Muscle layer of duodenum (tissue), 2 donors: ENCODE measurements around the gene GTF2H4.

Experiments used
- H3K27ac ChIP-seq: one replicate; pipeline ENCODE4 v1.7.0; 2013; ENCODE audit warnings: mild to moderate bottlenecking, low read length
- H3K27me3 ChIP-seq: one replicate; pipeline ENCODE4 v1.7.0; 2013; ENCODE audit warnings: low read depth, mild to moderate bottlenecking, control low read depth, low read length
- H3K36me3 ChIP-seq, 2 donors: one replicate each; pipeline ENCODE4 v1.7.0; 2013; ENCODE audit warnings: low read length in 2 of 2, control low read depth in 1 of 2, mild to moderate bottlenecking in 1 of 2; ENCODE audit not compliant: insufficient read depth in 2 of 2, control insufficient read depth in 1 of 2
- H3K4me1 ChIP-seq, 2 donors: one replicate each; pipeline ENCODE4 v1.7.0; 2013; ENCODE audit warnings: low read length in 2 of 2, mild to moderate bottlenecking in 2 of 2, control low read depth in 1 of 2, moderate library complexity in 1 of 2; ENCODE audit not compliant: insufficient read depth in 2 of 2, control insufficient read depth in 1 of 2
- H3K4me3 ChIP-seq, 2 donors: one replicate each; pipeline ENCODE4 v1.7.0; 2013; ENCODE audit warnings: low read length in 2 of 2, low read depth in 1 of 2, mild to moderate bottlenecking in 1 of 2
- H3K9me3 ChIP-seq, 2 donors: one replicate each; pipeline ENCODE4 v1.7.0; 2013; ENCODE audit warnings: low read length in 2 of 2, control low read depth in 1 of 2, mild to moderate bottlenecking in 1 of 2; ENCODE audit not compliant: control insufficient read depth in 1 of 2
- donor health status: healthy.

Gene GTF2H4

DNA sequence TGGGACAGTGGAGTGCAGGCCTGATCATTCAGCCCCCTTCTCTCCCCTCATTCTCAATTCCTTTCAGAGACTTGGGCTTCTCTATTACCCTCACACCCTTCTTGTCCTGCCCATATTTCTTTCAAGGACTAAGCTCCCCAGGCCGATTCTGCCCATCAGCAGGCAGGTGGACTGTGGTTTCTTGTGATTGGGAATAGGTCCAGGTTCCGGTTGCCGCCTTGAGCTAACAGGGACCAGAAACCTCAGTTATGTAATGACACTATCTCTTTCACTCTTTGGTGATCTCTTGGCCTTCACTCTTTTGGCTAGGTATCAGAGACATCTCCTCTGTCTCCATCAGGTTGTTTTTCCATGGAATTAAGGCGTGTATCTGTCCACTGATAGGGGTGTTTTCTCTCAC lies 39.2 kb downstream of the GTF2H4 start:
- Histone ChIP-seq H3K9me3 (no peaks in the 10 kb centered on the region), H3K27ac (no peak overlapping the region), H3K27me3 (peaks cover 4% of the 10 kb centered on the region)

DNA sequence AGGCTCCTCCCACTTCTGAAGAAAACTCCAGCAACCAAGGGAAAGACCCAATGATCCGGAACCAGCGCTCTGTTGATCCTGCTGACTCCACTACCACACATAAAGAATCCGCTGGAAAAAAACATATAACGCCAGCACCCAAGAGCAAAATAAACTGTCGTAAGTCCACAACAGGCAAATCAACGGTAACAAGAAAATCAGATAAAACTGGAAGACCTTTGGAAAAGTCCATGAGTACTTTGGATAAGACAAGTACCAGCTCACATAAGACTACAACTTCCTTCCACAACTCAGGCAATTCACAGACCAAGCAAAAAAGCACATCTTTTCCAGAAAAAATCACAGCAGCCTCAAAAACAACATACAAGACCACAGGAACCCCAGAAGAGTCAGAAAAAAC lies 40.8 kb downstream of the GTF2H4 start:
- H3K36me3 ChIP-seq: no peaks in the 10 kb centered on the region
- no peak overlapping the region for H3K4me3 ChIP-seq
- H3K9me3 ChIP-seq: no peaks in the 10 kb centered on the region
- no peaks in the 10 kb centered on the region for H3K4me1 ChIP-seq
- no peaks in the 10 kb centered on the region for H3K27me3 ChIP-seq
- no peak overlapping the region for H3K27ac ChIP-seq

More for the DNA sequence above, 39.2 kb downstream of the GTF2H4 start:
- Histone ChIP-seq H3K36me3 (no peaks in the 10 kb centered on the region), H3K4me3 (no peak overlapping the region), H3K4me1 (peaks cover 0 to 8% of the 10 kb centered on the region in 2 donors)

DNA sequence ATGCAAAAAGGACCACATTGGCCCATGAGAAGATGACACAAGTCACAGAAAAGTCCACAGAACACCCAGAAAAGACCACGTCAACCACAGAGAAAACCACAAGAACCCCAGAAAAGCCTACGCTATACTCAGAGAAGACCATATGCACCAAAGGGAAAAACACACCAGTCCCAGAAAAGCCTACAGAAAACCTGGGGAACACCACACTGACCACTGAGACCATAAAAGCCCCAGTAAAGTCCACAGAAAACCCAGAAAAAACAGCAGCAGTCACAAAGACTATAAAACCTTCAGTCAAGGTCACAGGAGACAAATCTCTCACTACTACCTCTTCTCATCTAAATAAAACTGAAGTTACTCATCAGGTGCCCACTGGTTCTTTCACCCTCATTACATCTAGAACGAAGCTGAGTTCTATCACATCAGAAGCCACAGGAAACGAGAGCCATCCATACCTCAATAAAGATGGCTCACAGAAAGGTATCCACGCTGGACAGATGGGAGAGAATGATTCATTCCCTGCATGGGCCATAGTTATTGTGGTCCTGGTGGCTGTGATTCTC lies 44.0 kb downstream of the GTF2H4 start:
- no peak overlapping the region for H3K4me3 ChIP-seq
- no peaks in the 10 kb centered on the region for H3K9me3 ChIP-seq
- H3K27me3 ChIP-seq: no peaks in the 10 kb centered on the region

DNA sequence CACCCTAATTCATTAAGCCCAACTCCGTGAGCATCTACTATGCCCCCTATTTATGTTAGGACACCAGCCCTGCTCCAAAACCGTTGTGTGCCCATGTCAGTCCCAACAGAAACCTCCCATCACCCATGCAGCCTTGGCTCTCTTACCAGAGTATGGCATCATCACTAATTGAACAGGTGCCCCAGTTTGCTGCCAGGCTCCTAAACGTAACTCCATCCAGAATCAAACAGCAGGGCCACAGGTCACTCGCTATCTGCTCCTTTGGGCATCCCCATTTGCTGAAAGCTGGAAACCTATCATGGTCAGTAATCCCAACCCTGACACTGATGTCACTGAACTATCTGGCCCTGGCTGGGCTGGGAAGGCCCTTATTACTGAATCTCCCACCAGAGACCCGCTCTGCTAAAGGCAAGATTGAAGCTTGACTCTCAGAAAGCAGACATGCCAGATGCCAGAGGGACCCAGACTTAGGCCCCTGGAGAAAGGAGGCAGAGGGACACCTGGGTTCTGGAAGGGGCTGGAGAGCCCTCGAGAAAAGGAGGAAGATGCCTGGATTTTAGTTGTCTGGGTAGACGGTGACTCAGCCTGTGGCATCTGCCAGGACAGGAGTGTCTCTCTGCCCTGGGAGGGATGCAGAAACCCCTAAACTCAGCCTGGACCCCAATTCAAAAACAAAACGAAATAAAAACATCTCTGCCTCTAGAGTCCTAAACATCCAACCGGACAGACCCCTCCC lies 46.8 kb downstream of the GTF2H4 start:
- Histone ChIP-seq H3K9me3 (no peaks in the 10 kb centered on the region), H3K4me3 (peak overlapping the region; percentile 49 to 64), H3K36me3 (no peaks in the 10 kb centered on the region), H3K4me1 (peaks cover 0 to 9% of the 10 kb centered on the region in 2 donors), H3K27ac (no peak overlapping the region), H3K27me3 (no peaks in the 10 kb centered on the region)

More for the DNA sequence above, 44.0 kb downstream of the GTF2H4 start:
- Histone ChIP-seq H3K4me1 (peaks cover 0 to 9% of the 10 kb centered on the region in 2 donors), H3K27ac (no peak overlapping the region), H3K36me3 (no peaks in the 10 kb centered on the region)

DNA sequence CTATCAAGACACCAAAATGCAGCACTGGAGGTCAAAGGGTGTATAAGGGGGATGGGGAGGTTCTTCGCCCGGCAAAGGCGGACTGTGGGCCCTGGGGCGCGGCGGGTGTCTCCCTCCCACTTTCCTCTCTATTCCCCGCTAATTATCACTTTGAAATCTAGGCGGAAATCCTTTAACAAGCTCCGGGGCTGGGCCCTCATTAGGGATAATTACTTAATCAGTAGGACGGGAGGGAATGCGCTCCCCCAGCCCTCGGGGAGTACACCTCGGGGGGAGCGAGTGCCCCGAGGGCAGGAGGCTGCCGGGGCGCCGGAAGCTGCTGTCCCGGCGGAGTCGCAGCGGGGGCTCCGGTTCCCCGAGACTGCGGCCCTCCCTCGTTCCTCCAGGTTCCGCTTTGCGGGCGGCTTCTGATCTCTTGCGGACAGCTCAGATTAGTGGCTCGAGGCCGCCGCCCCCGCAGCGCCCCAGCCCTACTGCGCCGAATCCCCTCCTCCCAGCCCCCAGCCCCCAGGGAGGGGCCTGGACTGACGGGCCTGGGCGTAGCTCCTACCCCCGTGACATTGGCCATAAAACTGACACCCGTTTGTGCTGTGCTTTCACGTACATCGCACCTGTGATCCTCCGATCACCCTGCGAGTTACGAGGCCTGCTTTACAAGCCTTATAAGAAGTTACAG lies 47.5 kb downstream of the GTF2H4 start:
- H3K36me3 ChIP-seq: no peaks in the 10 kb centered on the region
- H3K4me3 ChIP-seq: peak overlapping the region; percentile 49 to 64
- no peak overlapping the region for H3K27ac ChIP-seq
- H3K27me3 ChIP-seq: no peaks in the 10 kb centered on the region
- H3K4me1 ChIP-seq: peaks cover 0 to 9% of the 10 kb centered on the region in 2 donors
- H3K9me3 ChIP-seq: no peaks in the 10 kb centered on the region

DNA sequence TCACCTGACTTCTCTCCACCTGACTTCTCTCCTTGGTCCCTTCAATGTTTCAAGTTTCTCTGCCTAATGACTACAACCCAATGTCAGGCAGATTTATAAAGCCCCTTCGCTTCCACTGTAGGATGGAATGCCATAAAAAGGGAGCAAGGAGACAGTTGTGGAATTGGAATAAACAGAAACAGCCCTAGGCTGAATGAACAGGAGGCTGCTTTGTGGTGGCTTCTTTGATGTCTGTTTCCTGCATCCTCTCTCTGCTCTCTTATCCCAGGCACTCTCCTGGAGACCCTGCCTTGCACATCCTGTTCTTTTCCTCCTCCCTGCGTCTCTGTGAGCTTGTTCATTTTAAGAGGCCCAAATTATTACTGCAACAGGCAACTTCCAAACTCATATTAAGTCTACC lies 49.7 kb downstream of the GTF2H4 start:
- Histone ChIP-seq H3K9me3 (no peaks in the 10 kb centered on the region), H3K4me3 (no peak overlapping the region), H3K36me3 (no peaks in the 10 kb centered on the region), H3K4me1 (peaks cover 0 to 9% of the 10 kb centered on the region in 2 donors), H3K27ac (no peak overlapping the region), H3K27me3 (no peaks in the 10 kb centered on the region)

DNA sequence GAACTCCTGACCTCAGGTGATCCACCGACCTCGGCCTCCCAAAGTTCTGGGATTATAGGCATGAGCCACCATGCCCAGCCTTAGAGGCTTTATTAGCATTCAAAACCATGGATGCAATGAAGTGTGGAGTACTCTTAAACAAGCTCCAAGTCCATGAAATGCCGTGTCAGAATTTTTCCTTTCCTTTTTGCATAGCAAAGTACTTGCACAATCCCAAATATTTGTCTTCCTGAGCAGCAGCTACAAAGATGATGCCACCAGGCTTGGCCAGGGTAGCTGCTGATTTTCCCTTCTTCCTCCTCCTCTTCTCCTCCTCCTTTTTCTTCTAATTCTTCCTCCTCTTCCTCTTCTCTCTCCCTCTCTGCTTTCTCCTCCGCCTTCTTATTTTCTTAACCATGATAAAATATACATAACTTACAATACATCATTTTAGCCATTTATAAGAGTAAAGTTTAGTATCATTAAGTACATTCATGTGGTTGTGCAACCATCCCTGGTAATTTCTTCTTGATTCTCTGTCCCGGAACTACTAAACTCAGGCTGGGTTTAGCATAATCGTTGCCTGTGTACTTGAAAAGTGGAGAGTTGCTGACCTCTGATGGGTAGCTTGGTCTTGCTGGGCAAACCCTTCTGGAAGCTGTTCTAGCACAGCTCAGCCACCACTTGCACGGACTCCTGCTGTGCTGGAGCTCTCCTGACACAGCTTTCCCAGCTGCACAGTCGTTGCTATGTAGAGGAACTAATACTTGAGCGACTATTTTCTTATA lies 53.1 kb downstream of the GTF2H4 start:
- no peak overlapping the region for H3K27ac ChIP-seq
- no peaks in the 10 kb centered on the region for H3K27me3 ChIP-seq
- H3K4me3 ChIP-seq: no peak overlapping the region
- H3K4me1 ChIP-seq: no peaks in the 10 kb centered on the region
- no peaks in the 10 kb centered on the region for H3K9me3 ChIP-seq
- no peaks in the 10 kb centered on the region for H3K36me3 ChIP-seq

DNA sequence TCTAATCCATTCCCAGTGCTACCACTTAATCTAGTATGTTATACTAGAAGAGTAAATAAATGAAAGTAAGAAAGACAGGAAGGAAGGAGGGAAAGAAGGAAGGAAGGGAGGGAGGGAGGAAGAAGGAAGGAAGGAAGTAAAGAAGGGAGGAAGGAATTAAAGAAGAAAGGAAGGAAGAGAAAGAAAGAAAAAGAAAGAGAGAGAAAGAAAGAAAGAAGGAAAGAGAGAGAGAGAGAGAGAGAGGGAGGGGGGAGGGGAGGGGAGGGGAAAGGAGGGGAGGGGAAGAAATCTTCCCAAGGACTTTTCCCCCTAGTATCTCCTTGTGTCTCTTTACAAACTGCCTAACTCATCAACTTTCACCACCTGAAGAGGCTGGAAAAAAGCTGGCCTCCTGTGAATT lies 54.7 kb downstream of the GTF2H4 start:
- Histone ChIP-seq H3K27me3 (no peaks in the 10 kb centered on the region), H3K27ac (no peak overlapping the region), H3K4me1 (no peaks in the 10 kb centered on the region), H3K9me3 (no peaks in the 10 kb centered on the region), H3K4me3 (no peak overlapping the region), H3K36me3 (no peaks in the 10 kb centered on the region)

DNA sequence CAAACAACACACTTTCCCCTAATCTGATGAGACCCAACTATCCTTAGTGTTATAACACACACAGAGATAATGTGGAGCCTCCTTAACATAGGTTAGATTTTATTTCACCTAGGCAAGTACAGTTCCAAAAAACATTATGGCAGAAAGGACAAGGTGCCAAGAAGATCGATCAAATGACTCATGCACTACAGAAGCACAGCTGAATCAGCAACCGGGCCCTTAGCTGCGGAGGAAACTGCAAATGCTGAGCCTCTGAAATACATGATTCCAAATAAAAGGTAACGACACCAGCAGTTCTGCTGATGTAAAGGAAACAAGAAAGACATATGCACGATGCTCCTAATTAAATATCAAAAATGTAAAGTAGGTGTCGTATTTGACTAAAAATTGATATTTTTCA lies 55.6 kb downstream of the GTF2H4 start:
- H3K4me3 ChIP-seq: no peak overlapping the region
- H3K4me1 ChIP-seq: no peaks in the 10 kb centered on the region
- no peaks in the 10 kb centered on the region for H3K27me3 ChIP-seq
- no peaks in the 10 kb centered on the region for H3K9me3 ChIP-seq
- no peaks in the 10 kb centered on the region for H3K36me3 ChIP-seq
- H3K27ac ChIP-seq: no peak overlapping the region
